GM12873 (cell line): ENCODE data around the gene MPHOSPH9.

Experiments
- TF ChIP-seq, protein P1 (sequence below): IDR thresholded peaks from 2 replicates; pipeline ENCODE4 v1.5.1; 2012; ENCODE audit warnings: low read depth, mild to moderate bottlenecking, moderate library complexity, low read length, control low read depth; ENCODE audit not compliant: insufficient read depth; ENCODE audit errors: missing control alignments

The MPHOSPH9 gene

DNA sequence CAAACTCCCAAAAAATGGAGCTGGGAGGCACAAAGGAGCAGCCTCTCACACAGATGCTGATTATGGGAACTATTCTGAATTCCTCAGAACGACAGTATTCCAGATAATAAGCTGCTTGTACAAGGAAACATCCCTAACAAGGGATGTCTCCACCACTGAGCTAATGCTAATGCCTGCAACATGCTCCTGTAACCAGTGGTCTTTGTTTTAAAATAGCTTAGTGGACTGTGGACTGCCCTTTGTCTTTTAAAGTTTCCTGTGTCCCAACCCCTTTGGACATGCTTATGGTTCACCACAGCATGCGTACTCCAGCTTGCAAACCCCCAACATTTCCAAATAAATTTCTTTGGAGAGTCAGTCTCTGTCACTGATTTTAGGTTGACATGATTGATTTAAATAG is 65.6 kb downstream of the MPHOSPH9 start:
- TF ChIP-seq, protein P1, sequence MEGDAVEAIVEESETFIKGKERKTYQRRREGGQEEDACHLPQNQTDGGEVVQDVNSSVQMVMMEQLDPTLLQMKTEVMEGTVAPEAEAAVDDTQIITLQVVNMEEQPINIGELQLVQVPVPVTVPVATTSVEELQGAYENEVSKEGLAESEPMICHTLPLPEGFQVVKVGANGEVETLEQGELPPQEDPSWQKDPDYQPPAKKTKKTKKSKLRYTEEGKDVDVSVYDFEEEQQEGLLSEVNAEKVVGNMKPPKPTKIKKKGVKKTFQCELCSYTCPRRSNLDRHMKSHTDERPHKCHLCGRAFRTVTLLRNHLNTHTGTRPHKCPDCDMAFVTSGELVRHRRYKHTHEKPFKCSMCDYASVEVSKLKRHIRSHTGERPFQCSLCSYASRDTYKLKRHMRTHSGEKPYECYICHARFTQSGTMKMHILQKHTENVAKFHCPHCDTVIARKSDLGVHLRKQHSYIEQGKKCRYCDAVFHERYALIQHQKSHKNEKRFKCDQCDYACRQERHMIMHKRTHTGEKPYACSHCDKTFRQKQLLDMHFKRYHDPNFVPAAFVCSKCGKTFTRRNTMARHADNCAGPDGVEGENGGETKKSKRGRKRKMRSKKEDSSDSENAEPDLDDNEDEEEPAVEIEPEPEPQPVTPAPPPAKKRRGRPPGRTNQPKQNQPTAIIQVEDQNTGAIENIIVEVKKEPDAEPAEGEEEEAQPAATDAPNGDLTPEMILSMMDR, result no peak

DNA sequence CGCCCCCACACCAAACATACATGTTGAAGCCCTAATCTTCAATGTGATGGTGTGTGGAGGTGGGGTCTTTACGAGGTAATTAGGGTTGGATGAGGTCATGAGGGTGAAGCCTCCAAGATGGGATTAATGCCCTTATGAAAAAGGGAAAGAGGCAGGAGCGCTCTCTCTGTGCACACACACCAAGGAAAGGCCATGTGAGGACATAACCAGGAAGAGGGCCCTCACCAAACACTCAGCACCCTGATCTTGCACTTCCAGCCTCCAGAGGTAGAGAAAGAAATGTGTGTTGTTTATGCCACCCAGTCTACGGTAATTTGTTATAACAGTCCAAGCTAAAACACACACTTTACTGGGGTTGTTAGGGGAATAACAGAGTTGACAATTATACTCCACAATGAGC is 67.4 kb downstream of the MPHOSPH9 start:
- TF ChIP-seq, protein P1, result no peak

DNA sequence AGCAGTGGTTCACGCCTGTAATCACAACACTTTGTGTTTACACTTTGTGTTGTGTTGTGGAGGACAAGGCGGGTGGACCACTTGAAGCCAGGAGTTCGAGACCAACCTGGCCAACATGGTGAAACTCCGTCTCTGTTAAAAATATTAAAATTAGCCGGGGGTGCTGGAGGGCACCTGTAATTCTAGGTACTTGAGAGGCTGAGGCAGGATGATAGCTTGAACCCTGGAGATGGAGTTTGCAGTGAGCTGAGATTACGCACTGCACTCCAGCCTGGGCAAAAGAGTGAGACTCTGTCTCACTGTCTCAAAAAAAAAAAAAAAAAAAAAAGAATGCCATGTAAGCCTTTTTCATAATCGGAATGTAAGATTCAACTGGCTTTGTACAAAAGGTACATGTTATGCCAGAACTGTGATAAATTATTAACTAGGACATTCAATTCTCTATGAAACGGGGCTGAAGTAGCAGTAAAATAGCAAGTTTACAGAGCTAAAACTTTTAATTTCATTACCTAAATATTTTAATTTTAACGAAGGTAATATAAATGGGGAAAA is 68.2 kb downstream of the MPHOSPH9 start:
- TF ChIP-seq, protein P1, result no peak

DNA sequence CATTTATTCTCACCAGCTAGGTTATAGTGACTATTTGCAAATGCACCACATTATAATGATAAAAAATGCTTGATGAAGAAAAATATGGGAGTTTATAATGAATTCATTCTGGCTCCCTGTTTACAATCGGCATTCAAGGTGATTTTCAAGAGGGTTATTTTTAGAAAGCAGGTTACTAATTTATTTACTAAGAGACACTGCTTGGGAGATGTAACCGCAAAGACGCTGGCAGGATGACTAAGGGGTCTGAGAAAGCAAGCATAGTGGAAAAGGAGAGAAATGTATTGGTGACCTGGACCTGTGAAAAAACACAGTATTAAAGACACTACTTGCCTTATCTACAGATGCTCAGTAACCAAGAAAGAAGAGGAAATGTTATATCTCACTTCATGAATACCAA is 68.7 kb downstream of the MPHOSPH9 start:
- TF ChIP-seq, protein P1, result no peak

DNA sequence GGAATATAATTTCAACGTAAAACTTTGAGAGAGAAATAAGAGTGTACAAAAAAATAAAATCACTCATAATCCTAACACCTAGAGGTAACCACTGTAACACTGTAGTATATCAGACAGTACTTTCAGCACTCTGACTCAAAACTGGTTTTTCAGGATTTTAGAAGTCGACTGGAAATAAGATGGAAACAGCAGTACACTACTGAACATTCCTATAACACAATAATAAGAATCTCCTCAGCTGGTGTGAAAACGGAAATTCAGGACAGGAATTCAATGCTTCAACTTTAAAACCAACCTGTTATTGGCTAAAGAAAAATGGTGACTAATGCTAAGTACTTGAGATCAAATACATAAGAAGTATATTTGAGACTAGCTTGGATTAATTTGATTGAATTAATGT is 69.7 kb downstream of the MPHOSPH9 start:
- TF ChIP-seq, protein P1, result no peak

DNA sequence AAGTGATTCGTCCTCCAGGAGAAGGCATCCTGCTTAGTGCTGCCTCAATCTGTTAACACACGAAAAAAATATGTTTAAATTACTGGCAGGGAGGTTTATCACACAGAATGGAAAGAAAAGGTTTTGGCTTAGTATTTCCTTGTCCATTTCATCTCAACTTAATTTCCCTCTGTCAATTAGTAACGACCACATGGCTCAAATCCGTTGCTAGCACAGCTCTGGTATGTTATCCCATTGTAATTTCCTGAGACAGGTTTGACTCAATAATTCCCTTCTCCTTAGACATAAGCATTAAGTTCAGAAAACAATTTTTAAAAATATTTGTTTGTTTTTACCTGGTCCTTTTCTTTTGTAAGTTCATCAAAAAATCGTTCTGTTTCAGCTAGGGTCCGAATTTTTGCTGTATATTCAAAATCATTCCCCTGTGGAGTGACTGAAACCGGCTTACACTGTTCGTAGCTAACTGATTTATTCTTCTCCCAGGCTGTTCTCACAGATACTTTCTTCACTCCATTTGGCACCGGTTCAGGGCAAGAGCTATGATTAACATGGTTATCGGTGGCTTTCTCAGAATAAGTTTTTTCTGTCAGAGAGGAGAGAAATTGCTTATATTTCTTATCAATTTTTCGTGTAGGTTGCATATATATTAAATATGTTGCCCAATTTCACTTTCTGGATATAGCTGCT is 72.0 kb downstream of the MPHOSPH9 start:
- TF ChIP-seq, protein P1, result no peak

DNA sequence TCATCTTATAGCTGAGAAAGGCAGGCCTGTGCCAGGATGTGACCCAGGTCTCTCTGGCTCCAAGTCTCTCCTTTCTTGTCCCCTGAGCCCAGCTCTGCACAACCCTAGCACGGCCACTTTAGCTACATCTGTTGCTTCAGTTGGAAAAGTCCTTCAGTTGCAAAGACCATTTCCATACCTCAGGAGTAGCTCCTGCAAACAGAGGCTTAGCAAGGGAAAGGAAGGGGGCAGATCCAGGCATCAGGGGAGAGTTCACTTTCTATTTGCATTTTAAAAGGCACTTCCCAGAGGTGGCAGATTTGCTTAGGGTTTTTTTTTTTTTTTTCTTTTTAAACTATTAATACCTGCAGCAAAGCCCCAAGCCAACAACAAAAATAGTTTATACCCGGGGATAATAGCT is 79.0 kb downstream of the MPHOSPH9 start:
- TF ChIP-seq, protein P1, result no peak
